Activated CD8-positive, alpha-beta T cell treated with anti-CD3 and anti-CD28 coated beads for 36 hours (primary cell): ENCODE measurements around the gene PYGB. TPM values are rescaled to one million over a fixed set of nuclear protein-coding genes. Genes with fewer than 3 reads are reported as not detected.

Experiments
- ATAC-seq: fragments of 200-7000 bp; cut with Tn5 transposase; one replicate; pipeline ENCODE4 v1.10.0; 2021; ENCODE audit warnings: mild to moderate bottlenecking, moderate library complexity
- CTCF ChIA-PET: fragments of 350-600 bp; sonication (Branson Sonifier 250); formaldehyde crosslinking; loops from one replicate; lab custom pipeline; 2021; ENCODE audit warnings: antibody characterized with exemption; lab: Charles Lee
- POLR2A ChIA-PET: fragments of 350-600 bp; sonication (Branson Sonifier 250); formaldehyde crosslinking; loops from one replicate; lab custom pipeline; 2021; ENCODE audit warnings: antibody characterized with exemption; lab: Charles Lee
- DNase-seq: peaks from one replicate; pipeline ENCODE4 v3.0.0-alpha.2; 2020
- H3K27ac Mint-ChIP-seq: one replicate; pipeline ENCODE4 v1.8.0; 2021; ENCODE audit warnings: mild to moderate bottlenecking, mixed read lengths
- H3K27me3 Mint-ChIP-seq: one replicate; pipeline ENCODE4 v1.8.0; 2021; ENCODE audit warnings: mixed read lengths
- H3K36me3 Mint-ChIP-seq: one replicate; pipeline ENCODE4 v1.8.0; 2021; ENCODE audit warnings: low read depth, mixed read lengths
- H3K4me1 Mint-ChIP-seq: one replicate; pipeline ENCODE4 v1.8.0; 2021; ENCODE audit warnings: low read depth, mixed read lengths
- H3K4me3 Mint-ChIP-seq: one replicate; pipeline ENCODE4 v1.8.0; 2021; ENCODE audit warnings: mild to moderate bottlenecking, moderate library complexity, mixed read lengths
- H3K9me3 Mint-ChIP-seq: one replicate; pipeline ENCODE4 v1.8.0; 2021; ENCODE audit warnings: mixed read lengths
- intact Hi-C: fragments of 100-400 bp; cut with micrococcal nuclease; formaldehyde crosslinking; loops from one replicate; pipeline ENCODE4 v1.10.0; 2022
- total RNA-seq, 2 experiments: library from RNA; stranded (reverse); gene quantifications; one replicate each; pipeline ENCODE4 v1.2.3, GENCODE V29; 2021
- TF ChIP-seq, protein P1 (sequence below): fragments of 200-600 bp; IDR thresholded peaks from one replicate; pipeline ENCODE4 v1.8.0; 2022; ENCODE audit warnings: antibody characterized with exemption, mild to moderate bottlenecking

PYGB gene
- total RNA-seq, 2 experiments from 2014 or later, result 26.1 to 26.5 TPM

DNA sequence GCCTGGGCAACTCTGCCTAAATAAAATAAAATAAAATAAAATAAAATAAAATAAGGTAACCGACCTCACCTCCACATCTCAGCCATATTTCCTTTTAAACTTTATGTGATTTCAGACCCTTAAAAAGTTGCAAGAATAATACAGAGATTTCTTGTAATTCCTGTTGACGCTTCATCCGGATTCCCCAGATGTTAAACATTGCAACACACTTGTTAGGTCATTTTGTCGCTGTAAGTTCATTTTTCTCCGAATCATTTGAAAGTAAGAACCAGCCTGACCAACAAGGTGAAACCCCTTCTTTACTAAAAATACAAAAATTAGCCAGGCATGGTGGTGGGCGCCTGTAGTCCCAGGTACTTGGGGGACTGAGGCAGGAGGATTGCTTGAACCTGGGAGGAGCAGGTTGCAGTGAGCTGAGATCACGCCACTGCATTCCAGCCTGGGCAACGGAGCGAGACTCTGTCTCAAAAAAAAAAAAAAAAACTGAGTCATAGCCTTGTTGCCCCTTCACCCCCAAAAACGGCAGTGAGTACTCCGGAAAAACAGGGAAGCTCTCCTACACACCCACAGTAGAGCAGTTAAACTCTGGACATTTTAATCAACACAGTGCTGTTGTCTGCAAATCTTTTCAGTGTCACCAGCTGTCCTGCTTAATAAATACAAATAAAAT is 5.9 kb downstream of the PYGB start:
- DNase-seq (no peak), ATAC-seq (no peak)
- intact Hi-C loops, result no loop called here
- Mint-ChIP-seq H3K27ac (no peak overlapping the region), H3K9me3 (no peaks in the 10 kb centered on the region), H3K4me1 (peaks cover 70% of the 10 kb centered on the region), H3K4me3 (no peak overlapping the region), H3K36me3 (peaks cover 12% of the 10 kb centered on the region), H3K27me3 (no peaks in the 10 kb centered on the region)
- TF ChIP-seq, protein P1, sequence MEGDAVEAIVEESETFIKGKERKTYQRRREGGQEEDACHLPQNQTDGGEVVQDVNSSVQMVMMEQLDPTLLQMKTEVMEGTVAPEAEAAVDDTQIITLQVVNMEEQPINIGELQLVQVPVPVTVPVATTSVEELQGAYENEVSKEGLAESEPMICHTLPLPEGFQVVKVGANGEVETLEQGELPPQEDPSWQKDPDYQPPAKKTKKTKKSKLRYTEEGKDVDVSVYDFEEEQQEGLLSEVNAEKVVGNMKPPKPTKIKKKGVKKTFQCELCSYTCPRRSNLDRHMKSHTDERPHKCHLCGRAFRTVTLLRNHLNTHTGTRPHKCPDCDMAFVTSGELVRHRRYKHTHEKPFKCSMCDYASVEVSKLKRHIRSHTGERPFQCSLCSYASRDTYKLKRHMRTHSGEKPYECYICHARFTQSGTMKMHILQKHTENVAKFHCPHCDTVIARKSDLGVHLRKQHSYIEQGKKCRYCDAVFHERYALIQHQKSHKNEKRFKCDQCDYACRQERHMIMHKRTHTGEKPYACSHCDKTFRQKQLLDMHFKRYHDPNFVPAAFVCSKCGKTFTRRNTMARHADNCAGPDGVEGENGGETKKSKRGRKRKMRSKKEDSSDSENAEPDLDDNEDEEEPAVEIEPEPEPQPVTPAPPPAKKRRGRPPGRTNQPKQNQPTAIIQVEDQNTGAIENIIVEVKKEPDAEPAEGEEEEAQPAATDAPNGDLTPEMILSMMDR, result no peak
- ChIA-PET CTCF (no interaction called here), POLR2A (interaction anchor here (0.6 kb wide), 1 partner anchor 11 kb away, joined by 3 read pairs; no protein-coding TSS in a partner anchor)

DNA sequence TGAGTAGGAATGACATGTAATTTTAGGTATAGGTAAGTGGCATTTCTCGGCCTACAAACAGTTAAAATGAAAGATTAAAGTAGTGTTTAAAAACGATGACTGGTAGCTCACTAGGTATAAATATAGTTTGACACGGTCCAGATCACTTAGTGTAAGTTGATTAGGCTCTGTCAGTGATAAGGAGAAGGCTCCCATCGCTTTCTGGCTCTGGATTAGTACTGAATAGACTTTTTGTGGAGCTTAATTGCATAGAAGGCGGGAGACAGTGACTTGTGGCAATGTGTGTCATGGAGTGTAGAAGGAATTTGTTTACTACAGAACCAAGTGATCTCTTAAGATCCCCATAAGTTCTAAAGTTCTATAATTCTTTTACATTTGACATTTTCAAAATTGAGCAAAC is 6.7 kb downstream of the PYGB start:
- DNase-seq (no peak), ATAC-seq (no peak)
- ChIA-PET CTCF (no interaction called here), POLR2A (no interaction called here)
- H3K27me3 Mint-ChIP-seq, result no peaks in the 10 kb centered on the region
- H3K36me3 Mint-ChIP-seq, result peaks cover 15% of the 10 kb centered on the region
- H3K4me3 Mint-ChIP-seq, result no peak overlapping the region
- peaks cover 74% of the 10 kb centered on the region for H3K4me1 Mint-ChIP-seq
- no peak overlapping the region for H3K27ac Mint-ChIP-seq
- intact Hi-C loops, result no loop called here
- H3K9me3 Mint-ChIP-seq, result no peaks in the 10 kb centered on the region
- TF ChIP-seq, protein P1, result no peak

DNA sequence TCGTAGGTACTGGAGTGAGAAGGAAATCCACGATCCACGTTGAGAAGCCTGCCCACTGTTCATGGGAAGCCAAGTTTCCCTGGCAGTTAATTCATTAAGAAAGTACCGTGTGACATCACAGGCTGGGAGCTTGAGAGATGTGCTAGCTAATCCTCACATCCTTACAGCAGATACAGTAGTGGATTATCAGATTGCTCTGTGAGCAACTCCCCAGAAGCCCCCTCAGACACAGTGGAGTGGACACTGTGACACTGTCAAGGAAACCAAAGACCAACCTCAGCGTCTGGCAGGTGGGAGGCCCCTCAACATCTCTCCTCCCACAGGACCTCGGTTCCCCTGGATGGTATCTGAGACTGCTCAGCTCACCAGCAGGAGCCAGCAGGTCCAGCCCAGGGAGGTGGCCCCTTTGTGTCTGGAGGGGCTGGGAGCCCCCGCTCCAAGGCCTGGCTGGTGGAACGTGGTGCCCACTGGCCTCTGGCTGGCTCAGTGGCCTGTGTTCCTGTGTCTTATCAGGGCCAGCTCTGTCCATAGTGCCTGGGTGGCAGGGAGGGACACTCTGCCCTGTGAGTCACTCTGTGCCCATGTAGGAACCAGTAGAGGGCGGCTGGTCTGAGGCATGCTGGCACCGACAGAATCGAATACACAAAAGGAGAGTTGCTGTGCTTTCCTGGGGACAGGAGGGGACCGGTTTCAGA is 7.2 kb downstream of the PYGB start:
- ChIA-PET POLR2A (interaction anchor here (6.3 kb wide), 1 partner anchor 7 kb away, joined by 41 read pairs; the partner anchor contains the start of gene PYGB), CTCF (no interaction called here)
- H3K27me3 Mint-ChIP-seq, result no peaks in the 10 kb centered on the region
- H3K4me3 Mint-ChIP-seq, result no peak overlapping the region
- DNase-seq, result no peak
- H3K4me1 Mint-ChIP-seq, result peaks cover 75% of the 10 kb centered on the region
- H3K36me3 Mint-ChIP-seq, result peaks cover 17% of the 10 kb centered on the region
- no peak for ATAC-seq
- intact Hi-C loops, result loop anchor here (5.0 kb wide), 1 partner anchor 58 kb away; the partner anchor contains the start of gene ENTPD6
- no peaks in the 10 kb centered on the region for H3K9me3 Mint-ChIP-seq
- H3K27ac Mint-ChIP-seq, result no peak overlapping the region
- TF ChIP-seq, protein P1, result no peak

DNA sequence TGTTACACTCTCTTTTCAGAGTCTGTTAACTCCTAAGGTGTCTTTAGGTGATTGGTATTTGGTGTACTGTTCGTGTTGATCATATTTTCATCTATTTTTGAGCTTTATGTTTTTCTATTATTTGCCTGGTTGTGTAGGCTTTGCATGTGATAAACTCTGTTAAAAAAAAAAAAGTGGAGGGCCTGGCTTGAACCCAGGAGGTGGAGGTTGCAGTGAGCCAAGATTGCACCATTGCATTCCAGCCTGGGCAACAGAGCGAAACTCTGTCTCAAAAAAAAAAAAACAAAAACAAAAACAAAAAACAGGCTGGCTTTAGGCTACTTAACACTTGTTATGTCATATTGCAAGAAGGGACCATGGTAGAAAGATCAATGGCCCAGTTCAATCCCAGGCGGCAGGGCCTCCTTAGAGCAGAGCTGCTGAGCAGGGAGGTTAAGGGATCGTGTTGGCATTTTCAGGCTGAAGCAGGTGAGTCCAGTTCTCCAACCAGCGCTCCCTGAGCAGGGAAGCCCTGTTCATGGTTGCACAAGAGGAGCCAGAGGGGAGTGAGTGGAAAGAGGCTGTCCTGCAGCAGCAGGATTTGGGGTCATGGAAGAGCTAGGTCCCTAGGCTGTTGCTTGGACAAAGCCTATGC is 8.5 kb downstream of the PYGB start:
- H3K9me3 Mint-ChIP-seq, result no peaks in the 10 kb centered on the region
- ATAC-seq, result no peak
- no peak overlapping the region for H3K27ac Mint-ChIP-seq
- intact Hi-C loops, result loop anchor here (5.0 kb wide), 1 partner anchor 59 kb away; the partner anchor contains the start of gene ENTPD6
- TF ChIP-seq, protein P1, result no peak
- CTCF ChIA-PET, result interaction anchor here (1.1 kb wide), 1 partner anchor 9 kb away, joined by 4 read pairs; the partner anchor contains the start of gene PYGB
- no peaks in the 10 kb centered on the region for H3K27me3 Mint-ChIP-seq
- H3K4me1 Mint-ChIP-seq, result peaks cover 75% of the 10 kb centered on the region
- H3K36me3 Mint-ChIP-seq, result peaks cover 28% of the 10 kb centered on the region
- POLR2A ChIA-PET, result interaction anchor here (6.3 kb wide), 1 partner anchor 8 kb away, joined by 41 read pairs; the partner anchor contains the start of gene PYGB
- DNase-seq, result no peak
- no peak overlapping the region for H3K4me3 Mint-ChIP-seq
